GM12892 (cell line): ENCODE measurements around the gene KRT74.

Experiments used
- POLR2A ChIP-seq: IDR thresholded peaks from 2 replicates; pipeline ENCODE4 v1.6.1; 2011; ENCODE audit warnings: low read depth, low read length, control low read depth
- TAF1 ChIP-seq: IDR thresholded peaks from 2 replicates; pipeline ENCODE4 v1.6.1; 2011; ENCODE audit warnings: low read depth, mild to moderate bottlenecking, control low read depth, low read length, borderline replicate concordance

DNA sequence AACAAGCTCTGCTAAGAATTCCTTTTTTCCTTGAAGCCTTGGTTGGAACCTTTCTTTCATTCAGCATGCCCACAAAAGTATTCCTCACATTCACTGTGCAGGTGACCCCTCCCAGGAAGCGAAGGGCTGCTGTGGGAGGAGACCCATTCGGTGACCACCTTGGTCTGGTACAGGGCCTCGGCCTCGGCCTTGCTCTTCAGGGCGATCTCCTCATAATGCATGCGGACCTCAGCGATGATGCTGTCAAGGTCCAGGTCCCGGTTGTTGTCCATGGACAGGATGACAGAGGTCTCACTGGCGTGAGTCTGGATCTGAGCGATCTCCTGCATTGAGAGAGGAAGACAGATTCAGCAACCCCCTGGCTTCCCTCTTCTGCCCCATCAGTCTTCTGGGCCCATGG, 3.1 kb downstream of the KRT74 start:
- TF ChIP-seq POLR2A (no peak), TAF1 (no peak)
